ENCODE measurements around the gene ABCA4. TPM values are rescaled to one million over a fixed set of nuclear protein-coding genes. Genes with fewer than 3 reads are reported as not detected.
A peak's percentile ranks its signal among the peaks of the same experiment; 100 is the strongest.

ABCA4 gene
- total and polyA plus RNA-seq, 2 of the 8 experiments (the other 6 are each of a cell fraction or from before 2014, with no cell fraction given): 0.06 TPM; not detected in 1

DNA sequence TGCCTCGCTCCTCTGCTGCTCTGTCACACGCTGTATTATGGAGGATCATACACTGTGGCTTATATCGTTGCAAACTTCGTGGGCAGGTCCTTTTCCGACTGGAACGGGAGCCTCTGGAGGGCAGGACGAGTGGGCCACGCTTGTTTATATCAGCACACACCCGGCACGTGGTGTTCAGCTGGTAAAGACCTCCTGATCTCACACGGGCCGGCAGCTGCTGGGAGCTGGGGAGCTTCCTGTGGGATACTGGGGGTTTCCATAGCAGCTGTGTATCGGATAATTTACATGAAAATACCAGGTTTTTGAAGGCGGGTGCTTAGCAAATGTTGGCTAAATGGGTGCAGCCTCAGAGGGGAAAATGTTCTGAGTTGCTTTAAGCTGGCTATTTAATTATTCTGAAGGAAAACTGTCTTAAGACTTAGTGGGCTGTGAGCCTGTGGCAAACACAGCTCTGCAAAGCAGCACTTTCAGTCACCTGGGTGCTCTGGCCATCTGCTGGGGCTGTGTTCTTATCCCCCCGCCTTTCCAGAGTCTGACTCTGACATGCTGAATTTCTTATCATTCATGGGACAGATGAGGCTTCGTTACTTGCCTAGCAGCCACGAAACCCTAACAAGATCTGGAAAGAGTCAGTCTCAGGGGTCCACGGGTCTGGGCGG lies 108.1 kb downstream of the ABCA4 start:
- H3K23ac ChIP-seq (ENCODE audit: insufficient read length): no peak overlapping the region
- no peaks in the 10 kb centered on the region for H4K20me1 ChIP-seq (replicated peaks in 1 of 2; ENCODE audit: control insufficient read depth in 1 of 2, insufficient read depth in 2 of 2, low read length in 2 of 2)
- H2AK5ac ChIP-seq (ENCODE audit: low read depth, low read length): 0 out of 2 replicates have a peak overlapping the region, but pooled peaks have one; percentile 9
- FAIRE-seq (no peak), DNase-seq (ENCODE audit: low read depth in 1 of 2, low spot score in 2 of 2) (peak in 1 of 2 experiments; percentile 62)
- H2BK12ac ChIP-seq (ENCODE audit: low read depth, low read length): peak overlapping the region; percentile 68; the same call in 1 of the 2 replicates
- H3K79me1 ChIP-seq (ENCODE audit: low read depth, low read length): no peaks in the 10 kb centered on the region
- no peak overlapping the region for H3K27ac ChIP-seq (ENCODE audit: low read depth, low read length)
- peak overlapping the region; percentile 91 for H3K4ac ChIP-seq (replicated peaks; ENCODE audit: insufficient read length, low read depth, low read length)
- no peak overlapping the region for H3K56ac ChIP-seq (replicated peaks; ENCODE audit: insufficient read length, low read depth, low read length)
- peaks cover 2% of the 10 kb centered on the region; the same call in 1 of the 2 replicates for H3K23me2 ChIP-seq (ENCODE audit: low read depth, low read length)
- peak overlapping the region; percentile 46 to 65 for H3K4me2 ChIP-seq (ENCODE audit: insufficient read depth in 1 of 2, low read depth in 2 of 2, low read length in 2 of 2)
- H3K9ac ChIP-seq (replicated peaks in 1 of 4; ENCODE audit: extremely low read depth in 1 of 4, low read depth in 3 of 4, low read length in 3 of 4): no peak overlapping the region
- H3K18ac ChIP-seq (ENCODE audit: extremely low read depth, low read length): no peak overlapping the region; the same call in 1 of the 2 replicates
- H3K4me3 ChIP-seq (ENCODE audit: extremely low read depth in 1 of 4, insufficient read depth in 2 of 4, low read depth in 3 of 4, low read length in 4 of 4): peak overlapping the region in 1 of 4 experiments; percentile 24; a peak in 1 of 8 replicates
- H2BK120ac ChIP-seq (replicated peaks; ENCODE audit: low read depth, low read length): no peak overlapping the region
- peak overlapping the region; percentile 70 for H4K5ac ChIP-seq (ENCODE audit: insufficient read length, low read depth, low read length)
- H2AFZ ChIP-seq (ENCODE audit: low read length): 0 out of 2 replicates have a peak overlapping the region, but pooled peaks have one; percentile 37
- WGBS, 2 experiments (ENCODE audit: extremely low coverage in 1 of 2, insufficient coverage in 1 of 2, insufficient read length in 1 of 2, insufficient replicate concordance in 2 of 2, low coverage in 1 of 2, low lambda C conversion rate in 2 of 2, missing lambda C conversion rate in 1 of 2): 29% methylated on average over 19 of the region's 19 CpGs; no CpG with 5 or more reads in 1 of the 2 experiments
- H3K14ac ChIP-seq (ENCODE audit: insufficient read length): no peak overlapping the region
- ChIA-PET POLR2A (ENCODE audit: partially characterized antibody) (interaction anchor here (1.2 to 1.5 kb wide), 2 partner anchors 9 to 35 kb away, joined by 3 to 4 read pairs; no protein-coding TSS in a partner anchor), CTCF (ENCODE audit: partially characterized antibody) (interaction anchor here (0.7 to 29.5 kb wide), 12 partner anchors 9 to 351 kb away, joined by 3 to 465 read pairs (median 5); no protein-coding TSS in a partner anchor)
- H3K4me1 ChIP-seq (replicated peaks in 1 of 4; ENCODE audit: control insufficient read depth in 3 of 4, insufficient read depth in 4 of 4, low read length in 3 of 4): peaks cover 6 to 24% (median 15%) of the 10 kb centered on the region in 4 experiments
- no peak overlapping the region for H4K91ac ChIP-seq (replicated peaks; ENCODE audit: insufficient read length, low read length)
- 0 out of 2 replicates have a peak overlapping the region, but pooled peaks have one; percentile 15 for H2BK20ac ChIP-seq (ENCODE audit: low read length)
- no peaks in the 10 kb centered on the region for H3K79me2 ChIP-seq (ENCODE audit: control insufficient read depth in 1 of 2, insufficient read depth in 2 of 2, low read length in 2 of 2)
- H3K27me3 ChIP-seq (replicated peaks in 1 of 4; ENCODE audit: control insufficient read depth in 3 of 4, extremely low read depth in 1 of 4, insufficient read depth in 3 of 4, low read length in 3 of 4): peaks cover 0 to 28% (median 14%) of the 10 kb centered on the region in 4 experiments; a peak in 4 of 7 replicates
- H2BK5ac ChIP-seq (ENCODE audit: low read depth, low read length): peak overlapping the region; percentile 38; the same call in 1 of the 2 replicates
- no peak overlapping the region for H2BK15ac ChIP-seq (ENCODE audit: low read length)
- no peaks in the 10 kb centered on the region for H3K9me3 ChIP-seq (ENCODE audit: insufficient read depth in 2 of 2, low read depth in 1 of 2, low read length in 1 of 2)
- H3K36me3 ChIP-seq (ENCODE audit: control insufficient read depth in 2 of 4, insufficient read depth in 4 of 4, low read length in 3 of 4): no peaks in the 10 kb centered on the region
- no peak overlapping the region; the same call in 1 of the 2 replicates for H4K8ac ChIP-seq (ENCODE audit: extremely low read depth, insufficient read depth, low read length)
- no peak for TF ChIP-seq CBX5 (IDR thresholded peaks at IDR 0.05; ENCODE audit: low read depth, low read length)
- TF ChIP-seq TCF12 (IDR thresholded peaks at IDR 0.05; ENCODE audit: low read depth, low read length): peak; percentile 49; the same call in 1 of the 2 replicates
- TF ChIP-seq, protein P1, sequence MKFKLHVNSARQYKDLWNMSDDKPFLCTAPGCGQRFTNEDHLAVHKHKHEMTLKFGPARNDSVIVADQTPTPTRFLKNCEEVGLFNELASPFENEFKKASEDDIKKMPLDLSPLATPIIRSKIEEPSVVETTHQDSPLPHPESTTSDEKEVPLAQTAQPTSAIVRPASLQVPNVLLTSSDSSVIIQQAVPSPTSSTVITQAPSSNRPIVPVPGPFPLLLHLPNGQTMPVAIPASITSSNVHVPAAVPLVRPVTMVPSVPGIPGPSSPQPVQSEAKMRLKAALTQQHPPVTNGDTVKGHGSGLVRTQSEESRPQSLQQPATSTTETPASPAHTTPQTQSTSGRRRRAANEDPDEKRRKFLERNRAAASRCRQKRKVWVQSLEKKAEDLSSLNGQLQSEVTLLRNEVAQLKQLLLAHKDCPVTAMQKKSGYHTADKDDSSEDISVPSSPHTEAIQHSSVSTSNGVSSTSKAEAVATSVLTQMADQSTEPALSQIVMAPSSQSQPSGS (IDR thresholded peaks at IDR 0.05; ENCODE audit: low read length): no peak
- no peak for TF ChIP-seq POU5F1 (IDR thresholded peaks at IDR 0.05; ENCODE audit: low read depth, low read length)
- TF ChIP-seq ASH2L (IDR thresholded peaks at IDR 0.05; ENCODE audit: low read length): no peak
- 0 out of 4 replicates have a peak, but pooled peaks of 1 of the 2 experiments have one; percentile 31 for TF ChIP-seq HDAC2 (IDR thresholded peaks at IDR 0.05; ENCODE audit: borderline replicate concordance in 1 of 2, low read depth in 2 of 2, low read length in 2 of 2)
- TF ChIP-seq MAFK (IDR thresholded peaks at IDR 0.05; ENCODE audit: low read depth, low read length): no peak
- TF ChIP-seq, protein P2, sequence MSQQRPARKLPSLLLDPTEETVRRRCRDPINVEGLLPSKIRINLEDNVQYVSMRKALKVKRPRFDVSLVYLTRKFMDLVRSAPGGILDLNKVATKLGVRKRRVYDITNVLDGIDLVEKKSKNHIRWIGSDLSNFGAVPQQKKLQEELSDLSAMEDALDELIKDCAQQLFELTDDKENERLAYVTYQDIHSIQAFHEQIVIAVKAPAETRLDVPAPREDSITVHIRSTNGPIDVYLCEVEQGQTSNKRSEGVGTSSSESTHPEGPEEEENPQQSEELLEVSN (IDR thresholded peaks at IDR 0.05): peak; percentile 93
